Mesodermal cell (in vitro differentiated cells): ENCODE measurements around the gene OPHN1.
"Not testable (repeated sequence)": the region's sequence is repeated elsewhere in the genome, so short reads cannot be mapped to it uniquely, and the experiment has no call there.

Source experiments
- H3K27ac ChIP-seq: 2 replicates; pipeline ENCODE4 v1.7.0; 2013; ENCODE audit warnings: mild to moderate bottlenecking, low read depth, low read length, moderate library complexity; ENCODE audit not compliant: severe bottlenecking
- H3K36me3 ChIP-seq: 2 replicates; pipeline ENCODE4 v1.7.1; 2013; ENCODE audit warnings: mild to moderate bottlenecking, low read length, moderate library complexity; ENCODE audit not compliant: control insufficient read depth, insufficient read depth
- H3K4me1 ChIP-seq: one replicate; pipeline ENCODE4 v1.7.1; 2013; ENCODE audit warnings: mild to moderate bottlenecking, low read length; ENCODE audit not compliant: insufficient read depth, control insufficient read depth, poor library complexity, severe bottlenecking
- H3K4me3 ChIP-seq: 2 replicates; pipeline ENCODE4 v1.7.0; 2013; ENCODE audit warnings: low read length, control low read depth, mild to moderate bottlenecking; ENCODE audit not compliant: insufficient read depth, poor library complexity, severe bottlenecking; ENCODE audit errors: extremely low read depth
- H3K9me3 ChIP-seq: 2 replicates; pipeline ENCODE4 v1.7.1; 2013; ENCODE audit warnings: mild to moderate bottlenecking, low read length, moderate library complexity; ENCODE audit not compliant: control insufficient read depth
- WGBS, 2 experiments: methylation state at CpG; one replicate each; pipeline ENCODE4 v1.1.5; 2013; ENCODE audit warnings: missing lambda C conversion rate in 2 of 2; ENCODE audit not compliant: insufficient coverage in 2 of 2; 5-methylcytosine and 5-hydroxymethylcytosine counted together

Gene OPHN1

GRCh38 chrX:68365341-68365740 is 68.0 kb downstream of the OPHN1 start:
- H3K9me3 ChIP-seq: no peaks in the 10 kb centered on the region
- H3K4me1 ChIP-seq: no peaks in the 10 kb centered on the region
- H3K4me3 ChIP-seq: no peak overlapping the region
- WGBS, 2 experiments: 55 to 87% methylated on average over 2 to 3 of the region's 4 CpGs
- H3K36me3 ChIP-seq: no peaks in the 10 kb centered on the region
- no peak overlapping the region for H3K27ac ChIP-seq

GRCh38 chrX:68363984-68364383 is 69.3 kb downstream of the OPHN1 start:
- H3K4me1 ChIP-seq: no peaks in the 10 kb centered on the region
- H3K27ac ChIP-seq: no peak overlapping the region
- H3K36me3 ChIP-seq: no peaks in the 10 kb centered on the region
- H3K9me3 ChIP-seq: no peaks in the 10 kb centered on the region
- no peak overlapping the region for H3K4me3 ChIP-seq
- WGBS, 2 experiments: no CpG with 5 or more reads among the region's 2 CpGs

- no peaks in the 10 kb centered on the region for H3K4me1 ChIP-seq
- WGBS, 2 experiments: no CpG with 5 or more reads among the region's 1 CpG
- H3K9me3 ChIP-seq: no peaks in the 10 kb centered on the region
- no peak overlapping the region for H3K4me3 ChIP-seq
- no peak overlapping the region for H3K27ac ChIP-seq
- no peaks in the 10 kb centered on the region for H3K36me3 ChIP-seq
These were observed 74.6 kb downstream of the OPHN1 start for GRCh38 chrX:68358679-68359078.

- H3K36me3 ChIP-seq: no peaks in the 10 kb centered on the region
- H3K27ac ChIP-seq: no peak overlapping the region
- 58% methylated on average over 2 of the region's 4 CpGs; no CpG with 5 or more reads in 1 of the 2 experiments for WGBS, 2 experiments
- H3K9me3 ChIP-seq: no peaks in the 10 kb centered on the region
- H3K4me1 ChIP-seq: no peaks in the 10 kb centered on the region
- H3K4me3 ChIP-seq: no peak overlapping the region
These were observed 77.7 kb downstream of the OPHN1 start for GRCh38 chrX:68355629-68355920.

- H3K27ac ChIP-seq: no peak overlapping the region
- no peaks in the 10 kb centered on the region for H3K36me3 ChIP-seq
- H3K4me3 ChIP-seq: no peak overlapping the region
- no peaks in the 10 kb centered on the region for H3K4me1 ChIP-seq
- no peaks in the 10 kb centered on the region for H3K9me3 ChIP-seq
- no CpG with 5 or more reads among the region's 3 CpGs for WGBS, 2 experiments
These were observed 78.2 kb downstream of the OPHN1 start for GRCh38 chrX:68354879-68355628.

GRCh38 chrX:68345025-68345424 is 88.3 kb downstream of the OPHN1 start:
- Histone ChIP-seq H3K27ac (no peak overlapping the region), H3K4me3 (no peak overlapping the region), H3K9me3 (no peaks in the 10 kb centered on the region), H3K36me3 (no peaks in the 10 kb centered on the region), H3K4me1 (no peaks in the 10 kb centered on the region)
- WGBS, 2 experiments: no CpG with 5 or more reads among the region's 1 CpG

- no peaks in the 10 kb centered on the region for H3K9me3 ChIP-seq
- 100% methylated on average over 1 of the region's 3 CpGs; no CpG with 5 or more reads in 1 of the 2 experiments for WGBS, 2 experiments
- no peaks in the 10 kb centered on the region for H3K36me3 ChIP-seq
- no peak overlapping the region for H3K4me3 ChIP-seq
- H3K27ac ChIP-seq: no peak overlapping the region
- no peaks in the 10 kb centered on the region for H3K4me1 ChIP-seq
These were observed 89.7 kb downstream of the OPHN1 start for GRCh38 chrX:68343551-68343950.

- no peaks in the 10 kb centered on the region for H3K36me3 ChIP-seq
- H3K4me1 ChIP-seq: no peaks in the 10 kb centered on the region
- WGBS, 2 experiments: 29 to 53% methylated on average over 1 to 3 of the region's 4 CpGs
- no peaks in the 10 kb centered on the region for H3K9me3 ChIP-seq
- no peak overlapping the region for H3K4me3 ChIP-seq
- no peak overlapping the region for H3K27ac ChIP-seq
These were observed 101.0 kb downstream of the OPHN1 start for GRCh38 chrX:68332201-68332731.

- not testable (repeated sequence) for H3K36me3 ChIP-seq, H3K4me3 ChIP-seq, H3K9me3 ChIP-seq, H3K4me1 ChIP-seq, H3K27ac ChIP-seq
- no CpG with 5 or more reads among the region's 30 CpGs for WGBS, 2 experiments
These were observed 106.5 kb downstream of the OPHN1 start for GRCh38 chrX:68326841-68327240.

GRCh38 chrX:68307769-68308168 is 125.5 kb downstream of the OPHN1 start:
- Histone ChIP-seq H3K36me3 (no peaks in the 10 kb centered on the region), H3K4me3 (no peak overlapping the region), H3K4me1 (no peaks in the 10 kb centered on the region), H3K27ac (no peak overlapping the region), H3K9me3 (no peaks in the 10 kb centered on the region)
- WGBS, 2 experiments: no CpG with 5 or more reads among the region's 1 CpG

GRCh38 chrX:68304602-68305001 is 128.7 kb downstream of the OPHN1 start:
- no peak overlapping the region for H3K27ac ChIP-seq
- no peak overlapping the region for H3K4me3 ChIP-seq
- H3K9me3 ChIP-seq: no peaks in the 10 kb centered on the region
- no peaks in the 10 kb centered on the region for H3K36me3 ChIP-seq
- no peaks in the 10 kb centered on the region for H3K4me1 ChIP-seq
- no CpG with 5 or more reads among the region's 1 CpG for WGBS, 2 experiments
